GM23338 (cell line): Measurements from ENCODE around the gene CKLF.

ENCODE experiments used
- CREB1 ChIP-seq: fragments of 250-450 bp; sonication (Bioruptor Pico); IDR thresholded peaks from 2 replicates; pipeline ENCODE4 v1.5.0; 2020; ENCODE audit warnings: low read depth, mild to moderate bottlenecking, moderate library complexity
- EZH2 ChIP-seq: fragments of 200-600 bp; sonication (generic); IDR thresholded peaks from one replicate; pipeline ENCODE4 v1.8.0; 2017; ENCODE audit warnings: antibody characterized with exemption, mild to moderate bottlenecking, low read depth; ENCODE audit not compliant: unreplicated experiment
- EZH2phosphoT487 ChIP-seq: fragments of 200-600 bp; sonication (generic); IDR thresholded peaks from one replicate; pipeline ENCODE4 v1.8.1; 2018; ENCODE audit warnings: antibody characterized with exemption; ENCODE audit not compliant: unreplicated experiment
- NANOG ChIP-seq: IDR thresholded peaks from 2 replicates; pipeline ENCODE4 v1.6.1; 2016; ENCODE audit warnings: antibody characterized with exemption, borderline replicate concordance
- POLR2AphosphoS5 ChIP-seq: IDR thresholded peaks from 2 replicates; pipeline ENCODE4 v1.6.1; 2016; ENCODE audit warnings: antibody characterized with exemption, low read depth
- TF ChIP-seq, protein P1 (sequence below), 2 experiments: fragments of 200-600 bp in 1 of 2; sonication (generic) in 1 of 2; conservative IDR thresholded peaks; 2 replicates each; pipeline versions ENCODE4 v1.5.1 to v1.6.1; 2016 to 2017; ENCODE audit warnings: antibody characterized with exemption in 2 of 2, low read depth in 2 of 2, mild to moderate bottlenecking in 2 of 2, moderate library complexity in 1 of 2
- TF ChIP-seq, protein P2 (sequence below): IDR thresholded peaks from one replicate; pipeline ENCODE4 v1.6.1; 2018; ENCODE audit warnings: antibody characterized with exemption; ENCODE audit not compliant: unreplicated experiment

GRCh38 chr16:66510711-66511601 is 41.4 kb upstream of the CKLF start:
- TF ChIP-seq, protein P1, sequence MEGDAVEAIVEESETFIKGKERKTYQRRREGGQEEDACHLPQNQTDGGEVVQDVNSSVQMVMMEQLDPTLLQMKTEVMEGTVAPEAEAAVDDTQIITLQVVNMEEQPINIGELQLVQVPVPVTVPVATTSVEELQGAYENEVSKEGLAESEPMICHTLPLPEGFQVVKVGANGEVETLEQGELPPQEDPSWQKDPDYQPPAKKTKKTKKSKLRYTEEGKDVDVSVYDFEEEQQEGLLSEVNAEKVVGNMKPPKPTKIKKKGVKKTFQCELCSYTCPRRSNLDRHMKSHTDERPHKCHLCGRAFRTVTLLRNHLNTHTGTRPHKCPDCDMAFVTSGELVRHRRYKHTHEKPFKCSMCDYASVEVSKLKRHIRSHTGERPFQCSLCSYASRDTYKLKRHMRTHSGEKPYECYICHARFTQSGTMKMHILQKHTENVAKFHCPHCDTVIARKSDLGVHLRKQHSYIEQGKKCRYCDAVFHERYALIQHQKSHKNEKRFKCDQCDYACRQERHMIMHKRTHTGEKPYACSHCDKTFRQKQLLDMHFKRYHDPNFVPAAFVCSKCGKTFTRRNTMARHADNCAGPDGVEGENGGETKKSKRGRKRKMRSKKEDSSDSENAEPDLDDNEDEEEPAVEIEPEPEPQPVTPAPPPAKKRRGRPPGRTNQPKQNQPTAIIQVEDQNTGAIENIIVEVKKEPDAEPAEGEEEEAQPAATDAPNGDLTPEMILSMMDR (conservative IDR thresholded peaks at IDR 0.05; ENCODE audit: low read depth in 2 of 2): no peak
- no peak for TF ChIP-seq EZH2phosphoT487
- no peak for TF ChIP-seq EZH2
- TF ChIP-seq POLR2AphosphoS5: no peak
- TF ChIP-seq NANOG: no peak
- TF ChIP-seq, protein P2, sequence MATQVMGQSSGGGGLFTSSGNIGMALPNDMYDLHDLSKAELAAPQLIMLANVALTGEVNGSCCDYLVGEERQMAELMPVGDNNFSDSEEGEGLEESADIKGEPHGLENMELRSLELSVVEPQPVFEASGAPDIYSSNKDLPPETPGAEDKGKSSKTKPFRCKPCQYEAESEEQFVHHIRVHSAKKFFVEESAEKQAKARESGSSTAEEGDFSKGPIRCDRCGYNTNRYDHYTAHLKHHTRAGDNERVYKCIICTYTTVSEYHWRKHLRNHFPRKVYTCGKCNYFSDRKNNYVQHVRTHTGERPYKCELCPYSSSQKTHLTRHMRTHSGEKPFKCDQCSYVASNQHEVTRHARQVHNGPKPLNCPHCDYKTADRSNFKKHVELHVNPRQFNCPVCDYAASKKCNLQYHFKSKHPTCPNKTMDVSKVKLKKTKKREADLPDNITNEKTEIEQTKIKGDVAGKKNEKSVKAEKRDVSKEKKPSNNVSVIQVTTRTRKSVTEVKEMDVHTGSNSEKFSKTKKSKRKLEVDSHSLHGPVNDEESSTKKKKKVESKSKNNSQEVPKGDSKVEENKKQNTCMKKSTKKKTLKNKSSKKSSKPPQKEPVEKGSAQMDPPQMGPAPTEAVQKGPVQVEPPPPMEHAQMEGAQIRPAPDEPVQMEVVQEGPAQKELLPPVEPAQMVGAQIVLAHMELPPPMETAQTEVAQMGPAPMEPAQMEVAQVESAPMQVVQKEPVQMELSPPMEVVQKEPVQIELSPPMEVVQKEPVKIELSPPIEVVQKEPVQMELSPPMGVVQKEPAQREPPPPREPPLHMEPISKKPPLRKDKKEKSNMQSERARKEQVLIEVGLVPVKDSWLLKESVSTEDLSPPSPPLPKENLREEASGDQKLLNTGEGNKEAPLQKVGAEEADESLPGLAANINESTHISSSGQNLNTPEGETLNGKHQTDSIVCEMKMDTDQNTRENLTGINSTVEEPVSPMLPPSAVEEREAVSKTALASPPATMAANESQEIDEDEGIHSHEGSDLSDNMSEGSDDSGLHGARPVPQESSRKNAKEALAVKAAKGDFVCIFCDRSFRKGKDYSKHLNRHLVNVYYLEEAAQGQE: no peak
- TF ChIP-seq CREB1 (CRISPR knock-in tag): no peak
